ENCODE results near the gene DDR1.
"Not testable (repeated sequence)": the region's sequence is repeated elsewhere in the genome, so short reads cannot be mapped to it uniquely, and the experiment has no call there.

DDR1 gene

GRCh38 chr6:30922447-30922852, 38.1 kb downstream of the DDR1 start:
- no peak for DNase-seq

GRCh38 chr6:30924040-30924627, 39.8 kb downstream of the DDR1 start:
- not testable (repeated sequence) for DNase-seq

GRCh38 chr6:30926644-30927043, 42.3 kb downstream of the DDR1 start:
- no peak for DNase-seq

- not testable (repeated sequence) for DNase-seq
These were observed 42.8 kb downstream of the DDR1 start for GRCh38 chr6:30927080-30927479.

GRCh38 chr6:30928677-30929076, 44.4 kb downstream of the DDR1 start:
- no peak for DNase-seq

GRCh38 chr6:30930506-30930905, 46.2 kb downstream of the DDR1 start:
- DNase-seq = no peak

- DNase-seq = no peak
These were observed 47.0 kb downstream of the DDR1 start for GRCh38 chr6:30931272-30931671.

- no peak for DNase-seq
These were observed 47.8 kb downstream of the DDR1 start, which contains the start of gene SFTA2 for GRCh38 chr6:30931969-30932645. SFTA2 (minus strand) TSS chr6:30932170; CDS start chr6:30932096, 74 bp downstream.

- DNase-seq = no peak
These were observed 48.5 kb downstream of the DDR1 start for GRCh38 chr6:30932665-30933365.

GRCh38 chr6:30935018-30935417, 50.7 kb downstream of the DDR1 start:
- no peak for DNase-seq

- DNase-seq = no peak
These were observed 52.9 kb downstream of the DDR1 start for GRCh38 chr6:30937265-30937664.

- DNase-seq = no peak
These were observed 54.4 kb downstream of the DDR1 start for GRCh38 chr6:30938730-30939129.

- no peak for DNase-seq
These were observed 55.2 kb downstream of the DDR1 start for GRCh38 chr6:30939473-30939872.

- no peak for DNase-seq
These were observed 56.2 kb downstream of the DDR1 start, which contains the start of gene MUCL3 for GRCh38 chr6:30940361-30940986. MUCL3 (plus strand) TSS chr6:30940973; CDS start chr6:30941000, 27 bp downstream.

- DNase-seq = no peak
These were observed 58.2 kb downstream of the DDR1 start for GRCh38 chr6:30942338-30943060.

GRCh38 chr6:30944051-30944450, 59.7 kb downstream of the DDR1 start:
- no peak for DNase-seq

- no peak for DNase-seq
These were observed 61.0 kb downstream of the DDR1 start for GRCh38 chr6:30945281-30945680.

GRCh38 chr6:30947231-30947630, 62.9 kb downstream of the DDR1 start:
- no peak for DNase-seq

GRCh38 chr6:30948811-30949210, 64.5 kb downstream of the DDR1 start:
- no peak for DNase-seq

Measured in effector CD8-positive, alpha-beta T cell (primary cell).